H1 (cell line): Measurements from ENCODE around the gene ITGA6. TPM values are rescaled to one million over a fixed set of nuclear protein-coding genes. Genes with fewer than 3 reads are reported as not detected.

Experiments used
- ASH2L ChIP-seq: fragments of 200-600, 300-600 bp; sonication (generic); IDR thresholded peaks from one replicate; pipeline ENCODE4 v1.7.1; 2017; ENCODE audit warnings: low read length
- ATF3 ChIP-seq: IDR thresholded peaks from 2 replicates; pipeline ENCODE4 v1.6.1; 2011; ENCODE audit warnings: low read depth, mild to moderate bottlenecking, low read length; ENCODE audit not compliant: insufficient read depth
- EGR1 ChIP-seq: IDR thresholded peaks from 2 replicates; pipeline ENCODE4 v1.6.1; 2011; ENCODE audit warnings: low read depth, low read length, borderline replicate concordance
- JUN ChIP-seq: IDR thresholded peaks from 2 replicates; pipeline ENCODE4 v1.6.1; 2011; ENCODE audit warnings: low read depth, mild to moderate bottlenecking, improper control_type of control experiment, low read length
- KDM4A ChIP-seq: IDR thresholded peaks from one replicate; pipeline ENCODE4 v1.7.1; 2012; ENCODE audit warnings: low read depth, mild to moderate bottlenecking, moderate library complexity, low read length, inconsistent platforms; ENCODE audit not compliant: severe bottlenecking
- polyA plus RNA-seq, 7 experiments: library from polyadenylated mRNA; depleted of rRNA in 3 of 7; stranded (reverse) in 5 of 7; unstranded in 2 of 7; fragments of >200 nt in 5 of 7; fragments of 200-250 nt in 2 of 7; gene quantifications; 1 replicate in 5 of 7; 2 replicates in 1 of 7; 4 replicates in 1 of 7; pipeline versions ENCODE4 v1.2.1 to v1.2.3, GENCODE V29; 2011 to 2013; ENCODE audit warnings: missing spikeins in 2 of 7, mixed read lengths in 2 of 7
- total RNA-seq: library from RNA; stranded (reverse); fragmentation: NEBNext Ultra II Directional; extraction: Animal tissue kit (Norgen Biotek cat#: 25700); gene quantifications from 2 replicates; pipeline ENCODE4 v1.2.1, GENCODE V29; 2021
- TF ChIP-seq, protein P1 (sequence below): fragments of 300-600 bp; sonication (generic); IDR thresholded peaks from 2 replicates; pipeline ENCODE4 v1.7.1; 2012; ENCODE audit warnings: low read length, moderate library complexity, mild to moderate bottlenecking, inconsistent platforms; ENCODE audit not compliant: insufficient replicate concordance

The ITGA6 gene
- total and polyA plus RNA-seq, 2 of the 8 experiments (the other 6 are each of a cell fraction or from before 2014, with no cell fraction given), result 26.9 to 118 TPM

- TF ChIP-seq, protein P1, sequence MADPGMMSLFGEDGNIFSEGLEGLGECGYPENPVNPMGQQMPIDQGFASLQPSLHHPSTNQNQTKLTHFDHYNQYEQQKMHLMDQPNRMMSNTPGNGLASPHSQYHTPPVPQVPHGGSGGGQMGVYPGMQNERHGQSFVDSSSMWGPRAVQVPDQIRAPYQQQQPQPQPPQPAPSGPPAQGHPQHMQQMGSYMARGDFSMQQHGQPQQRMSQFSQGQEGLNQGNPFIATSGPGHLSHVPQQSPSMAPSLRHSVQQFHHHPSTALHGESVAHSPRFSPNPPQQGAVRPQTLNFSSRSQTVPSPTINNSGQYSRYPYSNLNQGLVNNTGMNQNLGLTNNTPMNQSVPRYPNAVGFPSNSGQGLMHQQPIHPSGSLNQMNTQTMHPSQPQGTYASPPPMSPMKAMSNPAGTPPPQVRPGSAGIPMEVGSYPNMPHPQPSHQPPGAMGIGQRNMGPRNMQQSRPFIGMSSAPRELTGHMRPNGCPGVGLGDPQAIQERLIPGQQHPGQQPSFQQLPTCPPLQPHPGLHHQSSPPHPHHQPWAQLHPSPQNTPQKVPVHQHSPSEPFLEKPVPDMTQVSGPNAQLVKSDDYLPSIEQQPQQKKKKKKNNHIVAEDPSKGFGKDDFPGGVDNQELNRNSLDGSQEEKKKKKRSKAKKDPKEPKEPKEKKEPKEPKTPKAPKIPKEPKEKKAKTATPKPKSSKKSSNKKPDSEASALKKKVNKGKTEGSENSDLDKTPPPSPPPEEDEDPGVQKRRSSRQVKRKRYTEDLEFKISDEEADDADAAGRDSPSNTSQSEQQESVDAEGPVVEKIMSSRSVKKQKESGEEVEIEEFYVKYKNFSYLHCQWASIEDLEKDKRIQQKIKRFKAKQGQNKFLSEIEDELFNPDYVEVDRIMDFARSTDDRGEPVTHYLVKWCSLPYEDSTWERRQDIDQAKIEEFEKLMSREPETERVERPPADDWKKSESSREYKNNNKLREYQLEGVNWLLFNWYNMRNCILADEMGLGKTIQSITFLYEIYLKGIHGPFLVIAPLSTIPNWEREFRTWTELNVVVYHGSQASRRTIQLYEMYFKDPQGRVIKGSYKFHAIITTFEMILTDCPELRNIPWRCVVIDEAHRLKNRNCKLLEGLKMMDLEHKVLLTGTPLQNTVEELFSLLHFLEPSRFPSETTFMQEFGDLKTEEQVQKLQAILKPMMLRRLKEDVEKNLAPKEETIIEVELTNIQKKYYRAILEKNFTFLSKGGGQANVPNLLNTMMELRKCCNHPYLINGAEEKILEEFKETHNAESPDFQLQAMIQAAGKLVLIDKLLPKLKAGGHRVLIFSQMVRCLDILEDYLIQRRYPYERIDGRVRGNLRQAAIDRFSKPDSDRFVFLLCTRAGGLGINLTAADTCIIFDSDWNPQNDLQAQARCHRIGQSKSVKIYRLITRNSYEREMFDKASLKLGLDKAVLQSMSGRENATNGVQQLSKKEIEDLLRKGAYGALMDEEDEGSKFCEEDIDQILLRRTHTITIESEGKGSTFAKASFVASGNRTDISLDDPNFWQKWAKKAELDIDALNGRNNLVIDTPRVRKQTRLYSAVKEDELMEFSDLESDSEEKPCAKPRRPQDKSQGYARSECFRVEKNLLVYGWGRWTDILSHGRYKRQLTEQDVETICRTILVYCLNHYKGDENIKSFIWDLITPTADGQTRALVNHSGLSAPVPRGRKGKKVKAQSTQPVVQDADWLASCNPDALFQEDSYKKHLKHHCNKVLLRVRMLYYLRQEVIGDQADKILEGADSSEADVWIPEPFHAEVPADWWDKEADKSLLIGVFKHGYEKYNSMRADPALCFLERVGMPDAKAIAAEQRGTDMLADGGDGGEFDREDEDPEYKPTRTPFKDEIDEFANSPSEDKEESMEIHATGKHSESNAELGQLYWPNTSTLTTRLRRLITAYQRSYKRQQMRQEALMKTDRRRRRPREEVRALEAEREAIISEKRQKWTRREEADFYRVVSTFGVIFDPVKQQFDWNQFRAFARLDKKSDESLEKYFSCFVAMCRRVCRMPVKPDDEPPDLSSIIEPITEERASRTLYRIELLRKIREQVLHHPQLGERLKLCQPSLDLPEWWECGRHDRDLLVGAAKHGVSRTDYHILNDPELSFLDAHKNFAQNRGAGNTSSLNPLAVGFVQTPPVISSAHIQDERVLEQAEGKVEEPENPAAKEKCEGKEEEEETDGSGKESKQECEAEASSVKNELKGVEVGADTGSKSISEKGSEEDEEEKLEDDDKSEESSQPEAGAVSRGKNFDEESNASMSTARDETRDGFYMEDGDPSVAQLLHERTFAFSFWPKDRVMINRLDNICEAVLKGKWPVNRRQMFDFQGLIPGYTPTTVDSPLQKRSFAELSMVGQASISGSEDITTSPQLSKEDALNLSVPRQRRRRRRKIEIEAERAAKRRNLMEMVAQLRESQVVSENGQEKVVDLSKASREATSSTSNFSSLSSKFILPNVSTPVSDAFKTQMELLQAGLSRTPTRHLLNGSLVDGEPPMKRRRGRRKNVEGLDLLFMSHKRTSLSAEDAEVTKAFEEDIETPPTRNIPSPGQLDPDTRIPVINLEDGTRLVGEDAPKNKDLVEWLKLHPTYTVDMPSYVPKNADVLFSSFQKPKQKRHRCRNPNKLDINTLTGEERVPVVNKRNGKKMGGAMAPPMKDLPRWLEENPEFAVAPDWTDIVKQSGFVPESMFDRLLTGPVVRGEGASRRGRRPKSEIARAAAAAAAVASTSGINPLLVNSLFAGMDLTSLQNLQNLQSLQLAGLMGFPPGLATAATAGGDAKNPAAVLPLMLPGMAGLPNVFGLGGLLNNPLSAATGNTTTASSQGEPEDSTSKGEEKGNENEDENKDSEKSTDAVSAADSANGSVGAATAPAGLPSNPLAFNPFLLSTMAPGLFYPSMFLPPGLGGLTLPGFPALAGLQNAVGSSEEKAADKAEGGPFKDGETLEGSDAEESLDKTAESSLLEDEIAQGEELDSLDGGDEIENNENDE, result no peak
- TF ChIP-seq ATF3 (no peak), EGR1 (no peak), KDM4A (no peak), ASH2L (no peak), JUN (no peak)
Observed at GRCh38 chr2:172433144-172433543, 5.8 kb downstream of the ITGA6 start (continued).
